BLaER1 treated with 17β-estradiol and CSF1 and Interleukin-3, amounts not matched to agents 10 nM and 100 nM (cell line): ENCODE results near the gene AHRR.

Experiments
- H3K27ac ChIP-seq, 11 experiments: shearing (Covaris generic); formaldehyde crosslinking; 2 replicates each; pipeline ENCODE4 v1.8.1; 2022
- H3K27me3 ChIP-seq, 11 experiments: shearing (Covaris generic); formaldehyde crosslinking; 2 replicates each; pipeline ENCODE4 v1.8.1; 2022
- H3K36me3 ChIP-seq, 11 experiments: shearing (Covaris generic); formaldehyde crosslinking; 2 replicates each; pipeline ENCODE4 v1.8.1; 2022
- H3K4me1 ChIP-seq, 10 experiments: shearing (Covaris generic); formaldehyde crosslinking; 2 replicates each; pipeline ENCODE4 v1.8.1; 2022
- H3K4me2 ChIP-seq, 11 experiments: shearing (Covaris generic); formaldehyde crosslinking; 2 replicates each; pipeline ENCODE4 v1.8.1; 2022
- H3K4me3 ChIP-seq, 10 experiments: shearing (Covaris generic); formaldehyde crosslinking; 2 replicates each; pipeline ENCODE4 v1.8.1; 2022
- H3K9ac ChIP-seq, 11 experiments: shearing (Covaris generic); formaldehyde crosslinking; 2 replicates each; pipeline ENCODE4 v1.8.1; 2022
- H3K9me3 ChIP-seq, 11 experiments: shearing (Covaris generic); formaldehyde crosslinking; replicated peaks in 1 of 11; 2 replicates each; pipeline ENCODE4 v1.8.1; 2022
- H4K20me1 ChIP-seq, 11 experiments: shearing (Covaris generic); formaldehyde crosslinking; 2 replicates each; pipeline ENCODE4 v1.8.1; 2022
- Cebpa-rat ChIP-seq, 11 experiments: shearing (Covaris generic); IDR thresholded peaks; 2 replicates each; pipeline ENCODE4 v1.8.1; 2022

AHRR gene

DNA sequence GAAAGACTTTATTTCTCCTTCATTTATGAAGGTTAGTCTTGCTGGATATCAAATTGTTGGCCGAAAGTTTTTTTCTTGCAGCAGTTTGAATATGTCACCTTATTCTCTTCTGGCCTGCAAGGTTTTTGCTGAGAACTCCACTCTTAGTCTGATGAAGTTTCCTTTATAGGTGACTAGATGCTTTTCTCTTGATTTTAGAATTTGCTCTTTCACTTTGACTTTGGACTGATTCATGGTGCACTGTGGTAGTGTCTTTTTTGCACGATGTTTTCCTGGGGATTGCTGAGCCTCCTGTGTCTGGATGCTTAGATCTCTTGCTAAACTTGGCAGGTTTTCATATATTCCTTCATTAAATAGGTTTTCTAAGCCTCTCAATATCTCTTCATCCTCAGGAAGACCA lies 12.4 kb downstream of the AHRR start:
- no peak overlapping the region for H3K4me2 ChIP-seq

DNA sequence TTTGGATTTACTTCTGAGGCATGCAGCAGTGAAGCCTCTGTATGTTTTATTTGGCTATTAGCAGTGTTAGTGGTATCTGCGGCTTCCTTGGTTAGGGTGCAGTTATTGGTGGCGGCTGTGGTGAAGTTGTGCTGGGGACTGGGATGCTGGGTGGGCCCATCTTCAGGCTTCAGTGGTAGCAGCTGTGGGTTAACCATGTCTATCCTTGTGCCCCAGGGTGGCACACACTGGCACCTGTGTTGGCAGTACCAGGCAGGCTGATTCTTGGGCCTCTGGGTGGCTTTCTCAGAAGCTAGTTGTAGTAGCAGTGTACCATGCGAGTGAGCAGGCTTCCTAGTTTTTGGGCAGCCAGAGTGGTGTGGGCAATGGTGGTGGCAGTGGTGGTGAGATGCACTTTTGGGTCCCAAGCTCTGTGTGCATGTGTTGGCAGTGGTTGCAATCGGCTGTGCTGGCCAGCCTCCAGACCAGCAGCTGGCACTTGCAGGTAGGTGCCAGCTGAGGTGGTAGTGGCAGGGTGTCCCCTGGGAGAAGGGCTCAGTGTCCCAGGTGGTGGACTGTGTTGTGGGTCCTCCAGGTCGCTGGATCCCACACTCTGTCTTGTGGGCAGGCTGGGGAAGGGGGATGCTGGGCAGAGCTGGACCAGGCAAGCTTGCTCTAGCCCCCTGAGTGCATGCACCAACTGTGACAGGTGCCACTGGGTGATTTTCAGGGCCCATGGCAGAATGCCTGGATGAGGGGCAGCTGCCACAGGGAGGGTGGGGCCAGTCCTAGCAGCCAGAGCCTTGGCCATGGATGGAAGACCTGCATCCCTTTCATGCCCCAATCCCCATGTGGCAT lies 13.6 kb downstream of the AHRR start:
- no peak for TF ChIP-seq Cebpa-rat (IDR thresholded peaks at IDR 0.05)

More for the DNA sequence above, 12.4 kb downstream of the AHRR start:
- Histone ChIP-seq H3K36me3 (no peaks in the 10 kb centered on the region), H4K20me1 (peaks cover 0 to 19% (median 4%) of the 10 kb centered on the region in 11 experiments; a peak in 6 of 22 replicates), H3K9ac (no peak overlapping the region), H3K27ac (no peak overlapping the region), H3K4me1 (peaks cover 0 to 16% (median 12%) of the 10 kb centered on the region in 10 experiments; a peak in 13 of 20 replicates), H3K9me3 (no peaks in the 10 kb centered on the region), H3K27me3 (0 out of 22 replicates have a peak, but pooled peaks cover 0 to 6% (median 0%) of the 10 kb centered on the region in 11 experiments), H3K4me3 (no peak overlapping the region)
- TF ChIP-seq Cebpa-rat (IDR thresholded peaks at IDR 0.05), result no peak

DNA sequence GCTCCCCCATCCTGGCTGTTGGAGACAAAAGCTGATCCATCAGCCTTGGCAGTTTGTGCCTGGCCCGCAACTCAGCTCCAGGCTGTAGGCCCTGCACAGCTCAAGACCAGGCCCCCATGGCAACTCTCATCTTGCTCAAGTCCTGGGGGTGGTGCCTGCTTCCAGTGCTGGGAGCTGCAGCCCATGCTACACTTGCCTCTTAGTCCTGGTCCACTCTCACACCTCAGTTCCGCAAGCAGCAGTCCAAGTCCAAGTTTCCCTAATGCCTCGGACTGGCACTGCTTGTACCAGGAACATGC lies 14.2 kb downstream of the AHRR start:
- Histone ChIP-seq H3K27me3 (0 out of 22 replicates have a peak, but pooled peaks cover 0 to 6% (median 0%) of the 10 kb centered on the region in 11 experiments), H3K27ac (no peak overlapping the region), H3K9ac (no peak overlapping the region), H3K4me2 (peak overlapping the region in 8 of 11 experiments; percentile 26 to 71 (median 59); a peak in 15 of 22 replicates), H3K36me3 (no peaks in the 10 kb centered on the region), H4K20me1 (peaks cover 0 to 19% (median 4%) of the 10 kb centered on the region in 11 experiments; a peak in 6 of 22 replicates), H3K4me3 (no peak overlapping the region), H3K9me3 (no peaks in the 10 kb centered on the region), H3K4me1 (peaks cover 0 to 16% (median 12%) of the 10 kb centered on the region in 10 experiments; a peak in 13 of 20 replicates)
- TF ChIP-seq Cebpa-rat (IDR thresholded peaks at IDR 0.05), result no peak

More for the DNA sequence above, 13.6 kb downstream of the AHRR start:
- H3K9ac ChIP-seq, result no peak overlapping the region
- peak overlapping the region in 9 of 11 experiments; percentile 9 to 71 (median 55); a peak in 17 of 22 replicates for H3K4me2 ChIP-seq
- no peaks in the 10 kb centered on the region for H3K36me3 ChIP-seq
- no peak overlapping the region for H3K4me3 ChIP-seq
- peaks cover 0 to 16% (median 12%) of the 10 kb centered on the region in 10 experiments; a peak in 13 of 20 replicates for H3K4me1 ChIP-seq
- no peaks in the 10 kb centered on the region for H3K9me3 ChIP-seq
- 0 out of 22 replicates have a peak, but pooled peaks cover 0 to 6% (median 0%) of the 10 kb centered on the region in 11 experiments for H3K27me3 ChIP-seq
- no peak overlapping the region for H3K27ac ChIP-seq
- peaks cover 0 to 19% (median 4%) of the 10 kb centered on the region in 11 experiments; a peak in 6 of 22 replicates for H4K20me1 ChIP-seq

DNA sequence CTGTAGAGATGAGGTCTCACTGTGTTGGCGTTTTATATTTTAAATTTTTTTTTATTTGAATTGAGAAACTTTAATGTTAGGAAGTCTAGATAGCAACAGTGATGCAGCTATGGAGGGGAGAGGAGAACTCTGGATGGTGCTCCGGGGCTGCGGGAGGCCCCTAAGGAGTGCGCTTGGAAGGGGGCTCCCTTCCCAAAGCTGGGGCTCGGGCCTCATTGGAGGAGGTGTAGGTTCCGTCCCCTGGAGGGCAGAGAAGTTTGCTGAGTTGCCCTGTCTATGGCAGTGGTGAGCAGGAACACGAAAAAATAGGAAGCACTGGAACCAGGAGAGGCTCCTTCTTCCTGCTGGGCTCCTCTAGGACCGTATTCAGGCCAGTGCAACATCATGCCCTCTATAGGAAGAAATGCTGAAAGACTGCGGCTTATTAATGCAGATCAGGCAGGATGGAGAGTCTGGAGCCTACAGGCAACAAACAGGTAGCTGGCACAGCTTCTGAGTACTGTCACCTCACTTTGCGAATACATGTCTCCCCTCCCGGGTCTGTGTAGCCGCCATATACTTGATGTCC lies 16.1 kb downstream of the AHRR start:
- peaks cover 0 to 16% (median 12%) of the 10 kb centered on the region in 10 experiments; a peak in 13 of 20 replicates for H3K4me1 ChIP-seq
- H3K4me3 ChIP-seq, result no peak overlapping the region
- no peaks in the 10 kb centered on the region for H3K36me3 ChIP-seq
- no peak overlapping the region for H3K27ac ChIP-seq
- H3K9ac ChIP-seq, result no peak overlapping the region
- peaks cover 0 to 19% (median 4%) of the 10 kb centered on the region in 11 experiments; a peak in 6 of 22 replicates for H4K20me1 ChIP-seq
- H3K27me3 ChIP-seq, result 0 out of 22 replicates have a peak, but pooled peaks cover 0 to 6% (median 0%) of the 10 kb centered on the region in 11 experiments
- TF ChIP-seq Cebpa-rat (IDR thresholded peaks at IDR 0.05), result no peak
- peaks cover 0 to 4% (median 2%) of the 10 kb centered on the region in 11 experiments; a peak in 9 of 22 replicates for H3K9me3 ChIP-seq
- H3K4me2 ChIP-seq, result 0 out of 22 replicates have a peak overlapping the region, but pooled peaks of 1 of the 11 experiments have one; percentile 2

DNA sequence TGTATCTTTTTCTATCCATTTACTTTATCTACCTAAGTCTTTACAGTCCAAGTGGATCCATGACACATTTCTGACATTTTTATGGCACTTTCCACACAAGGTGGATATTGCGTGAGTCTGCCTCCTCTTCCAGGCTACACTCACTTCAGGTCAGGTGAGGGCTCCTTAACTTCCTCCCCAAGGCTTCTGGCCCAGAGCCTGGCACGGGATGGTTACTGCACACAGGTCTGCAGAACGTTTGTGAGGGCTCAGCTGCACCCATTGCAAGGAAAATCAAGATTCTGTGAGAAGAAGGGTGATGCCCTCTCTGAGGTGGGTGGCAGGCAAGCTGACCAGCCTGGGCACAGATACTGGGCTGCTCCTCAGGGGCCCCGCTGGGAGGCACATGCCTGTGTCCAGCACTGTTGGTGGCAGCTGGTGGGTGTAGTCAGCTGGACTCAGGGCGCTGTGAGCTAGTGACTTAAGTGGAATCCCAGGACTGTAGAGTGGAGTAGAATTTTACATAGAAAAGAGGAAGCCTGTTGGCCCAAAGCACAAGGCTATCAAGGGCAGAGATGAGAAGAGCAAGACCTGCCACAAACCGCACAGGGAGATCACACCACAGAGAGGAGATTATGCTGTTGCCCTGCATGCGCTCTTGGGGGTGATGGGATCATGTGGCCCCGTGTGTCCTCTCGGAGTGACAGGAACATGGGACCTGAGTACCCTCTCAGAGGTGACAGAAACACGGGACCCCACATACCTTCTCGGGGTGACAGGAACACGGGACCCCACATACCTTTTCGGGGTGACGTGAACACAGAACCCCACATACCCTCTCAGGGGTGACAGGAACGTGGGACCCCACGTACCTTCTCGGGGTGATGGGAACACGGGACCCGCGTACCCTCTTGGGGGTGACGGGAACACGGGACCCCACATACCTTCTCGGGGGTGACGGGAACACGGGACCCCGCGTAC lies 21.3 kb downstream of the AHRR start:
- Histone ChIP-seq H3K27ac (no peak overlapping the region), H3K27me3 (peaks cover 0 to 37% (median 0%) of the 10 kb centered on the region in 11 experiments; a peak in 10 of 22 replicates), H3K36me3 (no peaks in the 10 kb centered on the region), H3K4me3 (no peak overlapping the region), H4K20me1 (peaks cover 0 to 11% (median 0%) of the 10 kb centered on the region in 11 experiments; a peak in 1 of 22 replicates), H3K9ac (no peak overlapping the region), H3K4me2 (peak overlapping the region in 5 of 11 experiments; percentile 65 to 92 (median 89); a peak in 5 of 22 replicates), H3K9me3 (peaks cover 0 to 14% (median 12%) of the 10 kb centered on the region in 11 experiments; a peak in 13 of 22 replicates), H3K4me1 (peaks cover 17 to 43% (median 29%) of the 10 kb centered on the region in 10 experiments)
- no peak for TF ChIP-seq Cebpa-rat (IDR thresholded peaks at IDR 0.05)

DNA sequence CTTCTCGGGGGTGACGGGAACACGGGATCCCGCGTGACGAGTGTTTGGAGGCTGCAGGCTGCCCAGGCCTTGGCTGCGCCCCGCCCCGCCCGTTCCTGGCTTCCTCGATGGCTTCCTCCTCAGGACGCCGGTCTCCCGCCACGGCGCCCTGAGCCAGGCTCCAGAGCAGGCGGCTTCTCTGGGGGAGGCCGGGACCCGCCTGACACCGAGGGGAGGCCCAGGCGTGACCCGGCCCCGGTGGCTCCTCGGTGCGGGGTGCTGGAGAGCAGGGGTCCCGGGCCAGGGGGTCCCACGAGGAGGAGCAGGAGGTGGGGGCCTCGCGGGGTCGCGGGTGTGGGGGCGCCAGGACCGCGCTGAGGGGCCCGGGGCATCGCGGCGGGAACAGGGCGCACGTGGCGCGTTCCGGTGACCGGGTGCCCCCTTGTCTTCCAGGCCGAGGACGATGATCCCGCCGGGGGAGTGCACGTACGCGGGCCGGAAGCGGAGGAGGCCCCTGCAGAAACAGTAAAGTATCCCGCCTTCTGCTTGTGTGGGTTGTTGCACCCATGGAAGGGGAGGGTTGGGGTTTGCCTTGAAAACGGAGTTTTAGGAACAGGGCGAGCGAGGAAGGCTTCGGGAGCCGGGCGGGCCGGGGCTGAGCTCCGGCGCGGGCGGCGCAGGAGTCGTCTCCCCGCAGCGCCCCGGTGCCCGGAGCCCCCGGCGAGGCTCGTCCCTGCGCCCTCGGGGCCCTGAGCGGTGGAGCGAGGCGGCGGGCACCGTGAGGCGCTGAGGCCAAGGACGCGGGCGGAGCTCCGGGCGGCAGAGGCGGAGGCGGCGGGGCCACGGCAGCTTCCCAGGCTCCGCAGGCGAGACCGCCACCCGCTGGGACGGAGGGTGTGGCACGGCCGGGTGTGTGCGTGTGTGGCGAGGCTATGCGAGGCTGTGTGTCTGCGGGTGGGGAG lies 22.2 kb downstream of the AHRR start:
- peak overlapping the region; percentile 62 to 92 (median 81) for H3K4me2 ChIP-seq
- no peak for TF ChIP-seq Cebpa-rat (IDR thresholded peaks at IDR 0.05)
- H3K9me3 ChIP-seq, result peaks cover 0 to 14% (median 12%) of the 10 kb centered on the region in 11 experiments; a peak in 13 of 22 replicates
- H3K36me3 ChIP-seq, result no peaks in the 10 kb centered on the region
- H3K27me3 ChIP-seq, result peaks cover 0 to 40% (median 0%) of the 10 kb centered on the region in 11 experiments; a peak in 10 of 22 replicates
- peak overlapping the region in 8 of 10 experiments; percentile 23 to 62 (median 46); a peak in 13 of 20 replicates for H3K4me3 ChIP-seq
- H3K4me1 ChIP-seq, result peaks cover 17 to 53% (median 33%) of the 10 kb centered on the region in 10 experiments
- H3K9ac ChIP-seq, result peak overlapping the region in 10 of 11 experiments; percentile 12 to 74 (median 50); a peak in 13 of 22 replicates
- no peak overlapping the region for H3K27ac ChIP-seq
- H4K20me1 ChIP-seq, result peaks cover 0 to 14% (median 0%) of the 10 kb centered on the region in 11 experiments; a peak in 1 of 22 replicates

DNA sequence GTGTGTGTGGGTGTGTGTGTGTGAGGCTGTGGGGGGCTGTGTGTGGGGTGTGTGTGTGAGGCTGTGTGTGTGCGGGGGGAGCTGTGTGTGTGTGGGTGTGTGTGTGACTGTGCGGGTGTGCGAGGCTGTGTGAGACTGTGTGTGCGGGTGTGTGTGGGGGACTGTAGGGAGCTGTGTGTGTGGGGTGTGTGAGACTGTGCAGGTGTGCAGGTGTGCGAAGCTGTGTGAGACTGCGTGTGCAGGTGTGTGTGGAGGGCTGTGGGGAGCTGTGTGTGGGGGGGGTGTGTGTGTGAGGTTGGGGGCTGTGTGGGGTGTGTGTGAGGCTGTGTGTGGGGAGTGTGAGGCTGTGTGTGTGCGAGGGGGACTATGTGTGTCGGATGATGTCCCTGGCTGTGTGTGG lies 23.2 kb downstream of the AHRR start:
- no peak overlapping the region for H3K27ac ChIP-seq
- no peak overlapping the region for H3K9ac ChIP-seq
- H3K36me3 ChIP-seq, result no peaks in the 10 kb centered on the region
- H3K4me2 ChIP-seq, result peak overlapping the region in 7 of 11 experiments; percentile 20 to 92 (median 66); a peak in 10 of 22 replicates
- H3K27me3 ChIP-seq, result peaks cover 0 to 40% (median 0%) of the 10 kb centered on the region in 11 experiments; a peak in 10 of 22 replicates
- peaks cover 0 to 14% (median 12%) of the 10 kb centered on the region in 11 experiments; a peak in 13 of 22 replicates for H3K9me3 ChIP-seq
- no peak overlapping the region for H3K4me3 ChIP-seq
- no peak for TF ChIP-seq Cebpa-rat (IDR thresholded peaks at IDR 0.05)
- H4K20me1 ChIP-seq, result peaks cover 0 to 14% (median 0%) of the 10 kb centered on the region in 11 experiments; a peak in 1 of 22 replicates
- peaks cover 17 to 53% (median 33%) of the 10 kb centered on the region in 10 experiments for H3K4me1 ChIP-seq
